SK-N-SH (cell line): ENCODE results near the gene TGFBR3. TPM values are rescaled to one million over a fixed set of nuclear protein-coding genes. Genes with fewer than 3 reads are reported as not detected.

Source experiments
- CTCF ChIA-PET: fragments of 300-600, 350-600 bp; formaldehyde crosslinking; extraction: SDS; loops from one replicate; lab custom pipeline; 2021; lab: Yijun Ruan, JAX
- POLR2A ChIA-PET: fragments of 350-600 bp; sonication (Branson Sonifier 250); formaldehyde crosslinking; extraction: SDS; loops from one replicate; lab custom pipeline; 2020; ENCODE audit warnings: antibody characterized with exemption, inconsistent platforms; lab: Yijun Ruan, JAX
- DNase-seq: peaks from one replicate; pipeline ENCODE4 v3.0.0; 2012
- H2AFZ ChIP-seq: fragments of 200-600 bp; sonication (generic); 2 replicates; pipeline ENCODE4 v1.8.1; 2016; ENCODE audit warnings: antibody characterized with exemption, mild to moderate bottlenecking, low read depth
- H3F3A ChIP-seq: fragments of 200-600 bp; sonication (generic); replicated peaks from 2 replicates; pipeline ENCODE3; 2016; ENCODE audit warnings: antibody characterized with exemption, mild to moderate bottlenecking; ENCODE audit not compliant: insufficient read depth
- H3K27ac ChIP-seq, 2 experiments: fragments of 200-500 bp in 1 of 2; fragments of 200-600 bp in 1 of 2; sonication (Bioruptor generic) in 1 of 2; sonication (generic), shearing (Covaris generic) in 1 of 2; 2 replicates each; pipeline versions ENCODE4 v1.5.1 to v1.6.1; 2014 to 2016; ENCODE audit warnings: low read depth in 2 of 2, inconsistent platforms in 1 of 2, low read length in 1 of 2, mild to moderate bottlenecking in 1 of 2, mixed read lengths in 1 of 2
- H3K27me3 ChIP-seq: fragments of 200-600 bp; sonication (generic), shearing (Covaris generic); 2 replicates; pipeline ENCODE4 v1.6.1; 2016; ENCODE audit warnings: mixed run types; ENCODE audit not compliant: insufficient read depth
- H3K36me3 ChIP-seq, 2 experiments: fragments of 200-500 bp in 1 of 2; fragments of 200-600 bp in 1 of 2; sonication (Bioruptor generic) in 1 of 2; sonication (generic) in 1 of 2; replicated peaks in 1 of 2; 2 replicates each; pipeline versions ENCODE3 to v1.5.1; 2014 to 2016; ENCODE audit warnings: low read length in 1 of 2, mild to moderate bottlenecking in 1 of 2; ENCODE audit not compliant: insufficient read depth in 2 of 2, control insufficient read depth in 1 of 2
- H3K4me1 ChIP-seq, 2 experiments: fragments of 200-500 bp in 1 of 2; fragments of 200-600 bp in 1 of 2; sonication (Bioruptor generic) in 1 of 2; sonication (generic), shearing (Covaris generic) in 1 of 2; 2 replicates each; pipeline versions ENCODE4 v1.5.1 to v1.6.1; 2014 to 2016; ENCODE audit warnings: low read depth in 1 of 2, low read length in 1 of 2, mixed run types in 1 of 2; ENCODE audit not compliant: insufficient read depth in 2 of 2, control insufficient read depth in 1 of 2
- H3K4me2 ChIP-seq: fragments of 200-600 bp; sonication (generic), shearing (Covaris generic); 2 replicates; pipeline ENCODE4 v1.6.1; 2017; ENCODE audit warnings: mixed run types
- H3K4me3 ChIP-seq, 2 experiments: fragments of 200-500 bp in 1 of 2; fragments of 200-600 bp in 1 of 2; sonication (Bioruptor generic) in 1 of 2; sonication (generic), shearing (Covaris generic) in 1 of 2; 2 replicates each; pipeline versions ENCODE4 v1.5.1 to v1.8.1; 2014 to 2016; ENCODE audit warnings: low read depth in 2 of 2, inconsistent platforms in 1 of 2, low read length in 1 of 2, mild to moderate bottlenecking in 1 of 2, mixed read lengths in 1 of 2, moderate library complexity in 1 of 2
- H3K79me2 ChIP-seq: fragments of 200-600 bp; sonication (generic); 2 replicates; pipeline ENCODE4 v1.8.1; 2017; ENCODE audit warnings: mild to moderate bottlenecking; ENCODE audit not compliant: insufficient read depth
- H3K9ac ChIP-seq: fragments of 200-600 bp; sonication (generic); 2 replicates; pipeline ENCODE4 v1.6.1; 2017; ENCODE audit warnings: mixed run types
- H3K9me2 ChIP-seq: fragments of 200-600 bp; sonication (generic); 2 replicates; pipeline ENCODE4 v1.6.1; 2017; ENCODE audit warnings: mixed run types
- H3K9me3 ChIP-seq: fragments of 200-600 bp; sonication (generic); 2 replicates; pipeline ENCODE4 v1.6.1; 2017; ENCODE audit warnings: mixed run types, mild to moderate bottlenecking, moderate library complexity
- H4K20me1 ChIP-seq: fragments of 200-600 bp; sonication (generic); 2 replicates; pipeline ENCODE4 v1.6.1; 2017; ENCODE audit warnings: mild to moderate bottlenecking, mixed run types; ENCODE audit not compliant: insufficient read depth
- FOXJ3 ChIP-seq: sonication (generic); formaldehyde crosslinking; IDR thresholded peaks from 2 replicates; pipeline ENCODE4 v1.5.1; 2020; ENCODE audit warnings: mild to moderate bottlenecking, missing genetic modification reagents
- FOXM1 ChIP-seq: IDR thresholded peaks from 2 replicates; pipeline ENCODE4 v1.4.0; 2012; ENCODE audit warnings: low read depth, mild to moderate bottlenecking
- GABPA ChIP-seq: IDR thresholded peaks from 2 replicates; pipeline ENCODE4 v1.4.0; 2012; ENCODE audit warnings: low read depth, mild to moderate bottlenecking
- GATA2 ChIP-seq: sonication (generic); formaldehyde crosslinking; IDR thresholded peaks from 2 replicates; pipeline ENCODE4 v1.5.0; 2020; ENCODE audit warnings: mild to moderate bottlenecking, missing genetic modification reagents
- MXI1 ChIP-seq: IDR thresholded peaks from 2 replicates; pipeline ENCODE4 v1.6.1; 2012; ENCODE audit warnings: mild to moderate bottlenecking, low read depth, low read length, improper control_type of control experiment
- POLR2AphosphoS5 ChIP-seq: IDR thresholded peaks from 2 replicates; pipeline ENCODE4 v1.6.1; 2012; ENCODE audit warnings: low read depth, low read length
- RCOR1 ChIP-seq: fragments of 150-350 bp; IDR thresholded peaks from 2 replicates; pipeline ENCODE4 v1.6.1; 2017; ENCODE audit warnings: antibody characterized with exemption, low read length
- SMC3 ChIP-seq: IDR thresholded peaks from 2 replicates; pipeline ENCODE4 v1.6.1; 2012; ENCODE audit warnings: low read depth, low read length, improper control_type of control experiment
- TAF1 ChIP-seq: IDR thresholded peaks from 2 replicates; pipeline ENCODE4 v1.6.1; 2012; ENCODE audit warnings: low read depth, mild to moderate bottlenecking, low read length, moderate library complexity, borderline replicate concordance
- TCF12 ChIP-seq: IDR thresholded peaks from 2 replicates; pipeline ENCODE4 v1.4.0; 2012
- TEAD4 ChIP-seq: IDR thresholded peaks from 2 replicates; pipeline ENCODE4 v1.4.0; 2012; ENCODE audit warnings: mild to moderate bottlenecking, borderline replicate concordance; ENCODE audit not compliant: insufficient read depth
- YY1 ChIP-seq: IDR thresholded peaks from 2 replicates; pipeline ENCODE4 v1.4.0; 2012; ENCODE audit warnings: low read depth, mild to moderate bottlenecking
- ZBTB33 ChIP-seq: IDR thresholded peaks from 2 replicates; pipeline ENCODE4 v1.4.0; 2012; ENCODE audit warnings: low read depth, borderline replicate concordance
- WGBS: methylation state at CpG from one replicate; pipeline ENCODE4 v1.1.6; 2017; ENCODE audit warnings: low lambda C conversion rate; 5-methylcytosine and 5-hydroxymethylcytosine counted together
- polyA plus RNA-seq, 3 experiments: library from polyadenylated mRNA; depleted of rRNA; stranded (reverse); fragments of >200 nt; gene quantifications; 2 replicates each; pipeline ENCODE4 v1.2.3, GENCODE V29; 2012
- TF ChIP-seq, protein P1 (sequence below): IDR thresholded peaks from 2 replicates; pipeline ENCODE4 v1.4.0; 2012; ENCODE audit warnings: low read depth, borderline replicate concordance
- TF ChIP-seq, protein P2 (sequence below): fragments of 150-350 bp; IDR thresholded peaks from 2 replicates; pipeline ENCODE4 v1.6.1; 2017; ENCODE audit warnings: antibody characterized with exemption, low read length, low read depth, borderline replicate concordance
- TF ChIP-seq, protein P3 (sequence below): fragments of 150-350 bp; IDR thresholded peaks from 2 replicates; pipeline ENCODE4 v1.6.1; 2016; ENCODE audit warnings: mild to moderate bottlenecking, low read depth, low read length
- TF ChIP-seq, protein P4 (sequence below): IDR thresholded peaks from 2 replicates; pipeline ENCODE4; 2012

Gene TGFBR3
- polyA plus RNA-seq, 1 of the 3 experiments (the other 2 are of a cell fraction): 0.07 TPM

DNA sequence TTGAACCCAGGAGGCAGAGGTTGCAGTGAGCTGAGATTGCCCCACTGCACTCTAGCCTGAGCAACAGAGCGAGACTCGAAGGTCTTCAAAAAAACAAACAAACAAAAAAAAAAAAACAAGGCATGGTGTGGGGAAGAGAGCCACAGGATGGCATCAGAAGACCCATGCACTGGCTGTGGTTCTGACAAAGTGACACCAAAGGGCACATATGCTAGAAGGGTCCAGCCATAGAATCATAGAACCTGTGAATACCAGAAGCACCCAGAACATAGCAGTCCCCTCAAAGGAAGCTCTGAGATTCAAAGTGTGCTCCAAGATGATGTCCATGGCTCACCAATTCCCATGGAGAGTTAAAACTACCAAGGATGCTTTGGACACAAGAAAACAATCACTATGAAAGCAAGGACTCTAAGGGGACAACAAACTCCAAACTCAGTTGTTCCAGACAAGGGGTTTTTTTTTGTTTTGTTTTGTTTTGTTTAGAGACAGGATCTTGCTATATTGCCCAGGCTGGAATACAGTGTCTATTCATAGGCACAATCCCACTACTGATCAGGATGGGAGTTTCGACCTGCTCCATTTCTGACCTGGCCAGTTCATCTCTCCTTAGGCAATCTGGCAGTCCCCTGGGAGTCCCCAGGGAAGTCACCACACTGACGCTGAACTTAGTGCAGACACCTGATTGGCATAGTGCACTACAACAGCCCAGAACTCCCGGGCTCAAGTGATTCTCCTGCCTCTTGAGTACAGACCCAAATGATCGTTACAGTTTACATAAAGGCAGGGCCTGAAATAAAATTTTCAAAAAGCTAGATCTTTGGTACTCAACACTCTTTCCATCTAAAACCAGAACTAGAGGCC is 56.4 kb downstream of the TGFBR3 start:
- Histone ChIP-seq H3K36me3 (no peaks in the 10 kb centered on the region), H4K20me1 (no peaks in the 10 kb centered on the region), H3K9ac (no peak overlapping the region), H3K9me2 (no peaks in the 10 kb centered on the region), H3K27ac (no peak overlapping the region), H3F3A (no peaks in the 10 kb centered on the region), H3K4me1 (no peaks in the 10 kb centered on the region), H3K27me3 (peaks cover 13% of the 10 kb centered on the region; the same call in 1 of the 2 replicates), H3K9me3 (no peaks in the 10 kb centered on the region), H3K4me2 (no peak overlapping the region), H3K79me2 (no peaks in the 10 kb centered on the region), H3K4me3 (no peak overlapping the region), H2AFZ (no peak overlapping the region)
- ChIA-PET CTCF (interaction anchor here (0.9 kb wide), 1 partner anchor 23 kb away, joined by 3 read pairs; no protein-coding TSS in a partner anchor), POLR2A (no interaction called here)
- TF ChIP-seq, protein P1, sequence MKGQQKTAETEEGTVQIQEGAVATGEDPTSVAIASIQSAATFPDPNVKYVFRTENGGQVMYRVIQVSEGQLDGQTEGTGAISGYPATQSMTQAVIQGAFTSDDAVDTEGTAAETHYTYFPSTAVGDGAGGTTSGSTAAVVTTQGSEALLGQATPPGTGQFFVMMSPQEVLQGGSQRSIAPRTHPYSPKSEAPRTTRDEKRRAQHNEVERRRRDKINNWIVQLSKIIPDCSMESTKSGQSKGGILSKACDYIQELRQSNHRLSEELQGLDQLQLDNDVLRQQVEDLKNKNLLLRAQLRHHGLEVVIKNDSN: no peak
- no peak for TF ChIP-seq SMC3
- TF ChIP-seq, protein P2, sequence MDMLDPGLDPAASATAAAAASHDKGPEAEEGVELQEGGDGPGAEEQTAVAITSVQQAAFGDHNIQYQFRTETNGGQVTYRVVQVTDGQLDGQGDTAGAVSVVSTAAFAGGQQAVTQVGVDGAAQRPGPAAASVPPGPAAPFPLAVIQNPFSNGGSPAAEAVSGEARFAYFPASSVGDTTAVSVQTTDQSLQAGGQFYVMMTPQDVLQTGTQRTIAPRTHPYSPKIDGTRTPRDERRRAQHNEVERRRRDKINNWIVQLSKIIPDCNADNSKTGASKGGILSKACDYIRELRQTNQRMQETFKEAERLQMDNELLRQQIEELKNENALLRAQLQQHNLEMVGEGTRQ: no peak
- no peak for TF ChIP-seq RCOR1
- TF ChIP-seq GATA2 (CRISPR knock-in tag): no peak
- TF ChIP-seq ZBTB33: no peak
- no peak for TF ChIP-seq FOXM1
- no peak for TF ChIP-seq FOXJ3 (CRISPR knock-in tag)
- no peak for TF ChIP-seq GABPA
- no peak for TF ChIP-seq YY1
- no peak for TF ChIP-seq TAF1
- TF ChIP-seq POLR2AphosphoS5: no peak
- TF ChIP-seq, protein P3, sequence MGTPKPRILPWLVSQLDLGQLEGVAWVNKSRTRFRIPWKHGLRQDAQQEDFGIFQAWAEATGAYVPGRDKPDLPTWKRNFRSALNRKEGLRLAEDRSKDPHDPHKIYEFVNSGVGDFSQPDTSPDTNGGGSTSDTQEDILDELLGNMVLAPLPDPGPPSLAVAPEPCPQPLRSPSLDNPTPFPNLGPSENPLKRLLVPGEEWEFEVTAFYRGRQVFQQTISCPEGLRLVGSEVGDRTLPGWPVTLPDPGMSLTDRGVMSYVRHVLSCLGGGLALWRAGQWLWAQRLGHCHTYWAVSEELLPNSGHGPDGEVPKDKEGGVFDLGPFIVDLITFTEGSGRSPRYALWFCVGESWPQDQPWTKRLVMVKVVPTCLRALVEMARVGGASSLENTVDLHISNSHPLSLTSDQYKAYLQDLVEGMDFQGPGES: no peak
- no peak for TF ChIP-seq MXI1
- no peak for TF ChIP-seq TCF12
- no peak for TF ChIP-seq TEAD4
- TF ChIP-seq, protein P4, sequence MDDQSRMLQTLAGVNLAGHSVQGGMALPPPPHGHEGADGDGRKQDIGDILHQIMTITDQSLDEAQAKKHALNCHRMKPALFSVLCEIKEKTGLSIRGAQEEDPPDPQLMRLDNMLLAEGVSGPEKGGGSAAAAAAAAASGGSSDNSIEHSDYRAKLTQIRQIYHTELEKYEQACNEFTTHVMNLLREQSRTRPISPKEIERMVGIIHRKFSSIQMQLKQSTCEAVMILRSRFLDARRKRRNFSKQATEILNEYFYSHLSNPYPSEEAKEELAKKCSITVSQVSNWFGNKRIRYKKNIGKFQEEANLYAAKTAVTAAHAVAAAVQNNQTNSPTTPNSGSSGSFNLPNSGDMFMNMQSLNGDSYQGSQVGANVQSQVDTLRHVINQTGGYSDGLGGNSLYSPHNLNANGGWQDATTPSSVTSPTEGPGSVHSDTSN: no peak
- 10% methylated on average over 6 of the region's 6 CpGs for WGBS
- no peak for DNase-seq
